Measurements from ENCODE around the gene CYSTM1. TPM values are rescaled to one million over a fixed set of nuclear protein-coding genes. Genes with fewer than 3 reads are reported as not detected.

The CYSTM1 gene
- total RNA-seq, 1 experiment from 2014 or later, result 27.2 TPM

GRCh38 chr5:140224658-140225057 lies 49.7 kb downstream of the CYSTM1 start:
- Histone ChIP-seq H4K20me1 (ENCODE audit: insufficient read depth) (no peaks in the 10 kb centered on the region), H3K4me2 (no peak overlapping the region), H2AFZ (no peak overlapping the region), H3K27me3 (ENCODE audit: insufficient read depth, low read depth) (no peaks in the 10 kb centered on the region), H3F3A (ENCODE audit: insufficient read depth, low read depth) (peaks cover 19% of the 10 kb centered on the region; the same call in 1 of the 2 replicates), H3K9me2 (ENCODE audit: insufficient read depth) (no peaks in the 10 kb centered on the region), H3K27ac (no peak overlapping the region), H3K36me3 (ENCODE audit: low read depth) (0 out of 2 replicates have a peak, but pooled peaks cover 4% of the 10 kb centered on the region), H3K4me1 (replicated peaks; ENCODE audit: insufficient read depth) (peaks cover 26% of the 10 kb centered on the region), H3K79me2 (ENCODE audit: low read depth) (no peaks in the 10 kb centered on the region), H3K4me3 (no peak overlapping the region), H3K9me3 (ENCODE audit: insufficient read depth, low read depth) (no peaks in the 10 kb centered on the region)
- POLR2A ChIA-PET (ENCODE audit: unreplicated experiment), result no interaction called here
- no TSS peak for BruUV-seq (replicated peaks)
- CTCF ChIA-PET, result no interaction called here
- intact Hi-C loops (cut with micrococcal nuclease; ENCODE audit: unreplicated experiment), result loop anchor here (10.0 kb wide), 1 partner anchor 140 kb away; no protein-coding TSS in a partner anchor
- TF ChIP-seq EZH2 (IDR thresholded peaks at IDR 0.05; ENCODE audit: low read depth), result no peak
- TF ChIP-seq CTCF (conservative IDR thresholded peaks at IDR 0.05), result no peak
- DNase-seq, result no peak

DNA sequence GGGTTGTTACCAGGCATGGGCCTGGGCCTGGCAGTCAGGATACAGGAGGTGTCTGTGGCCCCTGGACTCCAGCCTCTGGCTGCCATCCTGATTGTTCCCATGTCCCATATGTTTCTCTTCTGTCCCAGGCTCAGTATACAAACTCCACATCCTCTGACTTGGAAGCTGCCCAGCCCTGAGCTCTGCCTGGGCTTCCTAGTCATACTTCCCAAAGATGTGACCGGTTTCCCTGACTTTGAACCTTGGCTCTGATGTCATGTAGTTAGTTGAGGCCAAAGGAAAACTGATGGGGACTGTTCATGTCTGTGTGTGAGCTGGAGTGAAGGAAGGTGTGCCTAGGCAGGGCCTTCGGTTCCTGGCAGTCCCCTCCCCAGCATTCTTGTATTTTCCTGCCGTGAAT lies 50.4 kb downstream of the CYSTM1 start:
- Histone ChIP-seq H3K4me1 (replicated peaks; ENCODE audit: insufficient read depth) (peaks cover 19% of the 10 kb centered on the region), H2AFZ (no peak overlapping the region), H3K9me3 (ENCODE audit: insufficient read depth, low read depth) (no peaks in the 10 kb centered on the region), H3K4me3 (no peak overlapping the region), H3K9me2 (ENCODE audit: insufficient read depth) (no peaks in the 10 kb centered on the region), H3K27ac (no peak overlapping the region), H3K27me3 (ENCODE audit: insufficient read depth, low read depth) (no peaks in the 10 kb centered on the region), H3F3A (ENCODE audit: insufficient read depth, low read depth) (peaks cover 14% of the 10 kb centered on the region; the same call in 1 of the 2 replicates), H3K4me2 (no peak overlapping the region), H3K79me2 (ENCODE audit: low read depth) (no peaks in the 10 kb centered on the region), H4K20me1 (ENCODE audit: insufficient read depth) (no peaks in the 10 kb centered on the region), H3K36me3 (ENCODE audit: low read depth) (0 out of 2 replicates have a peak, but pooled peaks cover 4% of the 10 kb centered on the region)
- TF ChIP-seq CTCF (conservative IDR thresholded peaks at IDR 0.05), result no peak
- no peak for TF ChIP-seq EZH2 (IDR thresholded peaks at IDR 0.05; ENCODE audit: low read depth)
- intact Hi-C loops (cut with micrococcal nuclease; ENCODE audit: unreplicated experiment), result loop anchor here (10.0 kb wide), 1 partner anchor 141 kb away; no protein-coding TSS in a partner anchor
- POLR2A ChIA-PET (ENCODE audit: unreplicated experiment), result no interaction called here
- DNase-seq, result no peak
- BruUV-seq (replicated peaks), result no TSS peak
- CTCF ChIA-PET, result no interaction called here

- peaks cover 4% of the 10 kb centered on the region; the same call in 1 of the 2 replicates for H3K9me3 ChIP-seq (ENCODE audit: insufficient read depth, low read depth)
- DNase-seq, result no peak
- H3F3A ChIP-seq (ENCODE audit: insufficient read depth, low read depth), result peaks cover 2% of the 10 kb centered on the region; the same call in 1 of the 2 replicates
- no peak overlapping the region for H2AFZ ChIP-seq
- no peaks in the 10 kb centered on the region for H3K27me3 ChIP-seq (ENCODE audit: insufficient read depth, low read depth)
- H3K4me3 ChIP-seq, result no peak overlapping the region
- H3K79me2 ChIP-seq (ENCODE audit: low read depth), result no peaks in the 10 kb centered on the region
- no peaks in the 10 kb centered on the region for H3K9me2 ChIP-seq (ENCODE audit: insufficient read depth)
- TF ChIP-seq CTCF (conservative IDR thresholded peaks at IDR 0.05) (no peak), EZH2 (IDR thresholded peaks at IDR 0.05; ENCODE audit: low read depth) (no peak)
- H3K4me1 ChIP-seq (replicated peaks; ENCODE audit: insufficient read depth), result peaks cover 2% of the 10 kb centered on the region
- no peak overlapping the region for H3K4me2 ChIP-seq
- ChIA-PET CTCF (interaction anchor here (0.6 to 0.7 kb wide), 2 partner anchors 13 to 29 kb away, joined by 3 to 4 read pairs; no protein-coding TSS in a partner anchor), POLR2A (ENCODE audit: unreplicated experiment) (no interaction called here)
- H4K20me1 ChIP-seq (ENCODE audit: insufficient read depth), result no peaks in the 10 kb centered on the region
- H3K27ac ChIP-seq, result no peak overlapping the region
- no peaks in the 10 kb centered on the region for H3K36me3 ChIP-seq (ENCODE audit: low read depth)
- intact Hi-C loops (cut with micrococcal nuclease; ENCODE audit: unreplicated experiment), result loop anchor here (10.0 kb wide), 1 partner anchor 142 kb away; no protein-coding TSS in a partner anchor
- no TSS peak for BruUV-seq (replicated peaks)
Measured at GRCh38 chr5:140227046-140227445, 52.1 kb downstream of the CYSTM1 start.
